K562 (cell line): ENCODE data around the gene SSR4. TPM values are rescaled to one million over a fixed set of nuclear protein-coding genes. Genes with fewer than 3 reads are reported as not detected.

ENCODE experiments used
- ATAC-seq: fragments of 200-7000 bp; cut with Tn5 transposase; 3 replicates; pipeline ENCODE4 v1.9.1; 2020; ENCODE audit warnings: moderate library complexity
- BruUV-seq: library from RNA; stranded (reverse); fragments of 400-500 nt; replicated peaks from 2 replicates; lab custom pipeline; 2021; lab: Mats Ljungman, UMichigan
- CTCF ChIA-PET: fragments of 300-600 bp; formaldehyde crosslinking; extraction: SDS; loops from one replicate; lab custom pipeline; 2021; ENCODE audit warnings: low intra/inter-chr PET ratio; lab: Yijun Ruan, JAX
- POLR2A ChIA-PET: fragments of 300-600, 350-650 bp; sonication (Branson Sonifier 250); formaldehyde crosslinking; extraction: SDS; loops from one replicate; lab custom pipeline; 2021; ENCODE audit warnings: antibody characterized with exemption, inconsistent platforms; lab: Yijun Ruan, JAX
- DNase-seq, 4 experiments: peaks; one replicate each; pipeline versions ENCODE4 v3.0.0 to v3.0.0-alpha.2; 2011 to 2018; ENCODE audit warnings: low spot score in 3 of 4, mixed read lengths in 3 of 4; ENCODE audit errors: extremely low read depth in 1 of 4
- FAIRE-seq: peaks from 2 replicates; lab custom pipeline; 2011; peaks lifted over from hg19 to GRCh38; lab: Jason Lieb, UNC
- H2AFZ ChIP-seq: 2 replicates; pipeline ENCODE4 v1.6.0; 2011; ENCODE audit warnings: low read depth, low read length, control low read depth, inconsistent platforms
- H3K27ac ChIP-seq: fragments of 200-600 bp; 3 replicates; pipeline ENCODE4 v1.8.0; 2011; ENCODE audit warnings: low read depth, mild to moderate bottlenecking, control low read depth, inconsistent platforms, low read length, moderate library complexity, mixed read lengths; ENCODE audit errors: extremely low read depth
- H3K27me3 ChIP-seq, 2 experiments: fragments of 300-600 bp in 1 of 2; 2 replicates in 1 of 2; 3 replicates in 1 of 2; pipeline versions ENCODE4 v1.6.0 to v1.8.0; 2011; ENCODE audit warnings: inconsistent platforms in 2 of 2, low read length in 2 of 2, mild to moderate bottlenecking in 1 of 2, mixed read lengths in 1 of 2, moderate library complexity in 1 of 2; ENCODE audit not compliant: control insufficient read depth in 2 of 2, insufficient read depth in 2 of 2
- H3K36me3 ChIP-seq: fragments of 300-600 bp; 3 replicates; pipeline ENCODE4 v1.8.0; 2011; ENCODE audit warnings: mild to moderate bottlenecking, low read length, inconsistent platforms; ENCODE audit not compliant: control insufficient read depth, insufficient read depth
- H3K4me1 ChIP-seq, 2 experiments: fragments of 200-600 bp in 1 of 2; replicated peaks in 1 of 2; 2 replicates in 1 of 2; 3 replicates in 1 of 2; pipeline versions ENCODE4 v1.5.1 to v1.8.0; 2011; ENCODE audit warnings: inconsistent platforms in 2 of 2, low read length in 2 of 2, mild to moderate bottlenecking in 1 of 2, mixed read lengths in 1 of 2, moderate library complexity in 1 of 2; ENCODE audit not compliant: control insufficient read depth in 2 of 2, insufficient read depth in 2 of 2
- H3K4me2 ChIP-seq: 2 replicates; pipeline ENCODE4 v1.6.1; 2011; ENCODE audit warnings: low read length, control low read depth, inconsistent platforms, mixed read lengths; ENCODE audit not compliant: insufficient read depth
- H3K4me3 ChIP-seq: fragments of 200-600 bp; sonication (generic), shearing (Covaris generic); 2 replicates; pipeline ENCODE4 v1.5.1; 2016; ENCODE audit warnings: control low read depth, inconsistent platforms
- H3K79me2 ChIP-seq: fragments of 200-600 bp; 3 replicates; pipeline ENCODE4 v1.8.0; 2011; ENCODE audit warnings: low read length, inconsistent platforms; ENCODE audit not compliant: control insufficient read depth, insufficient read depth
- H3K9ac ChIP-seq, 2 experiments: 2 replicates each; pipeline versions ENCODE4 v1.6.0 to v1.6.1; 2011; ENCODE audit warnings: low read depth in 2 of 2, low read length in 2 of 2, control low read depth in 1 of 2, inconsistent platforms in 1 of 2, mild to moderate bottlenecking in 1 of 2, mixed read lengths in 1 of 2; ENCODE audit not compliant: insufficient read depth in 1 of 2
- H3K9me1 ChIP-seq: one replicate; pipeline ENCODE4 v1.6.0; 2011; ENCODE audit warnings: inconsistent platforms, mild to moderate bottlenecking, low read length, moderate library complexity; ENCODE audit not compliant: control insufficient read depth, insufficient read depth
- H3K9me3 ChIP-seq: replicated peaks from 2 replicates; pipeline ENCODE4 v1.5.1; 2011; ENCODE audit warnings: low read depth, low read length, inconsistent platforms; ENCODE audit not compliant: control insufficient read depth, insufficient read depth
- H4K20me1 ChIP-seq: replicated peaks from 2 replicates; pipeline ENCODE4 v1.6.1; 2011; ENCODE audit warnings: low read length, inconsistent platforms, mixed read lengths; ENCODE audit not compliant: control insufficient read depth, insufficient read depth
- BHLHE40 ChIP-seq: IDR thresholded peaks from 2 replicates; pipeline ENCODE4 v1.6.1; 2011; ENCODE audit warnings: low read length, improper control_type of control experiment
- POLR2G ChIP-seq: fragments of 200-400 bp; formaldehyde crosslinking; IDR thresholded peaks from 2 replicates; pipeline ENCODE4 v1.6.1; 2017; ENCODE audit warnings: low read depth, mild to moderate bottlenecking, antibody characterized with exemption, low read length, moderate library complexity
- RBM17 ChIP-seq: fragments of 200-400 bp; formaldehyde crosslinking; IDR thresholded peaks from 2 replicates; pipeline ENCODE4 v1.6.1; 2017; ENCODE audit warnings: low read depth, mild to moderate bottlenecking, low read length, borderline replicate concordance
- RBM34 ChIP-seq: fragments of 200-400 bp; formaldehyde crosslinking; IDR thresholded peaks from 2 replicates; pipeline ENCODE4 v1.6.1; 2018; ENCODE audit warnings: low read length, borderline replicate concordance; ENCODE audit not compliant: insufficient read depth
- RUNX1 ChIP-seq: sonication (generic); IDR thresholded peaks from 2 replicates; pipeline ENCODE4 v1.6.1; 2016; ENCODE audit warnings: antibody characterized with exemption, low read depth
- USF1 ChIP-seq: sonication (generic); formaldehyde crosslinking; IDR thresholded peaks from 2 replicates; pipeline ENCODE4 v1.9.0; 2022; ENCODE audit warnings: mild to moderate bottlenecking, missing genetic modification reagents
- USF2 ChIP-seq: sonication (generic); formaldehyde crosslinking; IDR thresholded peaks from 2 replicates; pipeline ENCODE4 v1.5.0; 2020; ENCODE audit warnings: missing genetic modification reagents
- WGBS: fragments of 100-300 bp; shearing (Covaris generic); methylation state at CpG from one replicate; pipeline ENCODE4 v1.1.6; 2016; ENCODE audit warnings: low coverage, mixed read lengths; ENCODE audit not compliant: insufficient coverage; ENCODE audit errors: missing lambda C conversion rate; 5-methylcytosine and 5-hydroxymethylcytosine counted together
- in situ Hi-C: fragments of 300-500 bp; cut with MboI; formaldehyde crosslinking; loops from 4 replicates; pipeline ENCODE4 v1.15.0; 2018; ENCODE audit warnings: inconsistent platforms, mixed read lengths
- intact Hi-C: fragments of 100-400 bp; cut with micrococcal nuclease; formaldehyde crosslinking; loops from 2 replicates; pipeline ENCODE4 v1.14.2; 2022
- polyA plus RNA-seq, 8 experiments: library from polyadenylated mRNA; depleted of rRNA in 4 of 8; stranded (reverse) in 5 of 8; unstranded in 3 of 8; fragments of >200 nt; fragmentation: Nextera tagmentation in 2 of 8; fragmentation: Illumina TruSeq in 1 of 8; extraction: Ambion mirVana in 2 of 8; extraction: Trizol in 1 of 8; gene quantifications; 2 replicates each; pipeline versions ENCODE4 v1.2.1 to v1.2.3, GENCODE V29; 2011 to 2014; ENCODE audit warnings: inconsistent platforms in 1 of 8, missing spikeins in 1 of 8
- total RNA-seq, 7 experiments: library from RNA; depleted of rRNA in 6 of 7; stranded (reverse); fragments of >200 nt in 6 of 7; fragmentation: Illumina TruSeq in 2 of 7; extraction: Trizol in 2 of 7; gene quantifications; 2 replicates each; pipeline versions ENCODE4 v1.2.1 to v1.2.3, GENCODE V29; 2011 to 2021; ENCODE audit warnings: low replicate concordance in 1 of 7
- TF ChIP-seq, protein P1 (sequence below), 2 experiments: fragments of 250-450 bp in 1 of 2; fragments of 450-650 bp in 1 of 2; sonication (Bioruptor Pico) in 1 of 2; IDR thresholded peaks; 2 replicates each; pipeline versions ENCODE4 v1.6.1 to v1.8.0; 2016 to 2021; ENCODE audit warnings: mild to moderate bottlenecking in 2 of 2, moderate library complexity in 2 of 2, missing compliant biosample characterization in 1 of 2, missing genetic modification characterization in 1 of 2
- TF ChIP-seq, protein P2 (sequence below): sonication (generic); formaldehyde crosslinking; IDR thresholded peaks from 2 replicates; pipeline ENCODE4 v1.8.1; 2023; ENCODE audit warnings: mild to moderate bottlenecking, missing genetic modification reagents, moderate library complexity

SSR4 gene
- total and polyA plus RNA-seq, 9 of the 15 experiments (the other 6 are each of a cell fraction or from before 2014, with no cell fraction given): 146 to 492 (median 272) TPM

DNA sequence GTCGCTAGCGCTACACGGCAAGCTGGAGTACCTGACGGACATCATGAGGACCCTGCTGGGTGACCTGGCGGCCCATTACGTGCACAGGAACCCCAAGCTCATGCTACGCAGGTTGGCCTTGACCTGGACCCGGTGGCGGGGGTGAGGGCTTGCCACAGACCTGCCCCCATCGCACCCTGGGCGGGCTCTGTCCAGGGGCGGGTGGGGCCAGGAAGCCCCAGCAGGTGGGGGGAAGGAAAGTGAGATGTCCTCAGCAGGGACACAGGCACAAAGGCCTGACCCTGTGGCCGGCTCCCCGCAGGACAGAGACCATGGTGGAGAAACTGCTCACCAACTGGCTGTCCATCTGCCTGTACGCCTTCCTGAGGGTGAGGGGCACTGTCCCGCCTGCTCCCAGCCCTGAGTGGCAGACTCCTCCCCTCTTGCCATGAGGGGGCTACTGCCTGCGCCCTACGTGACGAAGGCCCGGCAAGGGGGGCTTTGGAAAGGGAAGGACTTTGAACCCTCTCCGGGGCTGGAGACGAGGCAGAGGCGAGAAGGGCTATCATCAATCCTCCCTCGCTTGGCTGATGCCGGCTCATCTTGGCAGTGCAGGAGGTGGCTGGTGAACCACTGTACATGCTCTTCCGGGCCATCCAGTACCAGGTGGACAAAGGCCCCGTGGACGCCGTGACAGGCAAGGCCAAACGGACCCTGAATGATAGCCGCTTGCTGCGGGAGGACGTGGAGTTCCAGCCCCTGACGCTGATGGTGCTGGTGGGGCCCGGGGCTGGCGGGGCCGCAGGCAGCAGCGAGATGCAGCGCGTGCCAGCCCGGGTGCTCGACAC lies 19.0 kb upstream of the SSR4 start:
- peaks cover 6% of the 10 kb centered on the region for H3K9me1 ChIP-seq
- no TSS peak for BruUV-seq
- no peaks in the 10 kb centered on the region for H4K20me1 ChIP-seq
- H2AFZ ChIP-seq: no peak overlapping the region
- H3K79me2 ChIP-seq: no peaks in the 10 kb centered on the region
- ATAC-seq: no peak
- ChIA-PET POLR2A (interaction anchor here (0.6 kb wide), 1 partner anchor 850 kb away, joined by 3 read pairs; no protein-coding TSS in a partner anchor), CTCF (no interaction called here)
- no peaks in the 10 kb centered on the region for H3K36me3 ChIP-seq
- no peak overlapping the region for H3K4me3 ChIP-seq
- intact Hi-C loops: no loop called here
- FAIRE-seq: no peak
- H3K4me1 ChIP-seq: peaks cover 8 to 85% of the 10 kb centered on the region in 2 experiments; a peak in 4 of 5 replicates
- H3K27ac ChIP-seq: no peak overlapping the region
- no peaks in the 10 kb centered on the region for H3K27me3 ChIP-seq
- H3K9me3 ChIP-seq: no peaks in the 10 kb centered on the region
- in situ Hi-C loops: no loop called here
- no peak overlapping the region for H3K4me2 ChIP-seq
- no peak overlapping the region for H3K9ac ChIP-seq
- 87% methylated on average over 19 of the region's 42 CpGs for WGBS
- DNase-seq: no peak
- TF ChIP-seq RBM34 (no peak), POLR2G (peak; percentile 57)

DNA sequence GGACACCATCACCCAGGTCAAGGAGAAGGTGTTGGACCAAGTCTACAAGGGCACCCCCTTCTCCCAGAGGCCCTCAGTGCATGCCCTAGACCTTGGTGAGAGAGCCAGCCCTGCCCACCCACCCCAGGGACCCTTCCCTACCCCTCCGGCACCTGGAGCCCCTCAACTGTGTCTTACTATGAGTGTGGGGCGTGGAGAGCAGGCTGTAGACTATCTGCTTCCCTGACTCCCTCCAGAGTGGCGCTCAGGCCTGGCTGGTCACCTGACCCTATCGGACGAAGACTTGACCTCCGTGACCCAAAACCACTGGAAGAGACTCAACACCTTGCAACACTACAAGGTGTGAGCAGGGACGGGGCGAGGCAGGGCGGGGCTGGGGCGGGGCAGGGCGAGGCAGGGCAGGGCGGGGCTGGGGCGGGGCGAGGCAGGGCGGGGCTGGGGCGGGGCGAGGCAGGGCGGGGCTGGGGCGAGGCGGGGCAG lies 18.3 kb upstream of the SSR4 start:
- Histone ChIP-seq H2AFZ (no peak overlapping the region), H3K36me3 (no peaks in the 10 kb centered on the region), H3K27ac (no peak overlapping the region), H3K4me2 (no peak overlapping the region), H3K4me1 (peaks cover 8 to 87% of the 10 kb centered on the region in 2 experiments; a peak in 4 of 5 replicates), H3K9me1 (peaks cover 6% of the 10 kb centered on the region), H3K4me3 (no peak overlapping the region), H3K9ac (no peak overlapping the region), H3K9me3 (no peaks in the 10 kb centered on the region), H3K79me2 (no peaks in the 10 kb centered on the region), H4K20me1 (no peaks in the 10 kb centered on the region), H3K27me3 (no peaks in the 10 kb centered on the region)
- no peak for FAIRE-seq
- POLR2A ChIA-PET: no interaction called here
- BruUV-seq: no TSS peak
- peak in 1 of 4 experiments; percentile 76 for DNase-seq
- ATAC-seq: peak; percentile 70
- CTCF ChIA-PET: no interaction called here
- 23% methylated on average over 5 of the region's 20 CpGs for WGBS
- intact Hi-C loops (no loop called here), in situ Hi-C loops (no loop called here)
- no peak for TF ChIP-seq RBM17
- TF ChIP-seq USF1: peak; percentile 57
- TF ChIP-seq, protein P1, sequence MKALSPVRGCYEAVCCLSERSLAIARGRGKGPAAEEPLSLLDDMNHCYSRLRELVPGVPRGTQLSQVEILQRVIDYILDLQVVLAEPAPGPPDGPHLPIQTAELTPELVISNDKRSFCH (CRISPR knock-in tag; IDR thresholded peaks at IDR 0.05): no peak
- TF ChIP-seq, protein P1 (tag; IDR thresholded peaks at IDR 0.05): no peak
- peak; percentile 29; the same call in 1 of the 2 replicates for TF ChIP-seq BHLHE40
- no peak for TF ChIP-seq RUNX1
- TF ChIP-seq USF2 (CRISPR knock-in tag): peak; percentile 61
- TF ChIP-seq, protein P2, sequence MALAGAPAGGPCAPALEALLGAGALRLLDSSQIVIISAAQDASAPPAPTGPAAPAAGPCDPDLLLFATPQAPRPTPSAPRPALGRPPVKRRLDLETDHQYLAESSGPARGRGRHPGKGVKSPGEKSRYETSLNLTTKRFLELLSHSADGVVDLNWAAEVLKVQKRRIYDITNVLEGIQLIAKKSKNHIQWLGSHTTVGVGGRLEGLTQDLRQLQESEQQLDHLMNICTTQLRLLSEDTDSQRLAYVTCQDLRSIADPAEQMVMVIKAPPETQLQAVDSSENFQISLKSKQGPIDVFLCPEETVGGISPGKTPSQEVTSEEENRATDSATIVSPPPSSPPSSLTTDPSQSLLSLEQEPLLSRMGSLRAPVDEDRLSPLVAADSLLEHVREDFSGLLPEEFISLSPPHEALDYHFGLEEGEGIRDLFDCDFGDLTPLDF: no peak
